HG03139 (cell line): ENCODE results near the gene PNKD.
A peak's percentile ranks its signal among the peaks of the same experiment; 100 is the strongest.
"Not testable (repeated sequence)": the region's sequence is repeated elsewhere in the genome, so short reads cannot be mapped to it uniquely, and the experiment has no call there.

Experiments used
- ATAC-seq: cut with Tn5 transposase; IDR thresholded peaks from one replicate; pipeline ENCODE4 v1.9.1; 2021; ENCODE audit not compliant: unreplicated experiment

PNKD gene

DNA sequence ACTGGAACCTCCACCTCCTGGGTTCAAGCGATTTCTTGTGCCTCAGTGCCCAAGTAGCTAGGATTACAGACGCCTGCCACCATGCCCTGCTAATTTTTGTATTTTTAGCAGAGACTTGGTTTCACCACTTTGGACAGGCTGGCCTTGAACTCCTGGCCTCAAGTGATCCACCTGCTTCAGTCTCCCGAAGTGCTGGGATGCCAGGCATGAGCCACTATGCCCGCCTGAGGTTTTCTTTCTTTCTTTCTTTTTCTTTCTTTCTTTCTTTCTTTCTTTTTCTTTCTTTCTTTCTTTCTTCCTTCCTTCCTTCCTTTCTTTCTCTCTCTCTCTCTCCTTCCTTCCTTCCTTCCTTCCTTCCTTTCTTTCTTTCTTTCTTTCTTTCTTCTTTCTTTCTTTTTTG is 44.4 kb downstream of the PNKD start:
- ATAC-seq = not testable (repeated sequence)

- no peak for ATAC-seq
Measured at GRCh38 chr2:218315397-218315796, 45.1 kb downstream of the PNKD start.

DNA sequence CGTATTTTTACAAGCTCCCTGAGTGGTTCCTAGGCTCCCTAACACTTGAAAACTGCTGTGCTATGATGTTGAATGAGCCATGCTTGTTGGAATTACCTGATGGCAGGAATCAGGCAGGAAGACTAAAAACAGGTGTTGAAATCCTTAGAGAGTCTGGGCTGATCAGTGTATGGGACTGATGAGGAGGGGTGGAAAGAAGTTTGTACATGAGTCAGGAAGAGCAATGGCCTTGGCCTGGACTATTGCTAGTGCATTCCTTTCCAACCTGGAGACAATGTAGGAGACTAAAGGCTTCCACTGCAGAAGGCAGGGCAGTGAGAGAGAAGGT is 46.9 kb downstream of the PNKD start:
- no peak for ATAC-seq

- ATAC-seq = no peak
Measured at GRCh38 chr2:218317835-218318234, 47.5 kb downstream of the PNKD start.

DNA sequence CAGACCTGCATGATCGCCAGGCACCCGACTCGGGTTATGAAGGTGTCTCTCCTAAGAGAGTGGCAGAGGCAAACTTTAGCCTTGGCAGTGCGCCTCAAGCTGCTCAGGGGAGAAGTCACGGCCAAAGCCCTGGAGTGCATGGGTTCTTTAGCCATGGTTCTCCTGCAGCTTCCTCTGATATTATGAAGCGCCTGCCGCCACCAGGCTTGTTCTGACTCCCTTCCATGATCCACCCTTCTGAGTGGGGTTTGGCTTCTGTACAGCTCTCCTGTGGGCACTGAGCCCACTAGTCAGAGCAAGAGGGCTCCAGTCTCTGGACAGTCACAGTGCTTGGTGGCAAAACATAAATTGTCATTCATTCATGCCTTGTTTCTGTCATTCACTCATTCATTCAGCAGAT is 47.9 kb downstream of the PNKD start:
- ATAC-seq = no peak

DNA sequence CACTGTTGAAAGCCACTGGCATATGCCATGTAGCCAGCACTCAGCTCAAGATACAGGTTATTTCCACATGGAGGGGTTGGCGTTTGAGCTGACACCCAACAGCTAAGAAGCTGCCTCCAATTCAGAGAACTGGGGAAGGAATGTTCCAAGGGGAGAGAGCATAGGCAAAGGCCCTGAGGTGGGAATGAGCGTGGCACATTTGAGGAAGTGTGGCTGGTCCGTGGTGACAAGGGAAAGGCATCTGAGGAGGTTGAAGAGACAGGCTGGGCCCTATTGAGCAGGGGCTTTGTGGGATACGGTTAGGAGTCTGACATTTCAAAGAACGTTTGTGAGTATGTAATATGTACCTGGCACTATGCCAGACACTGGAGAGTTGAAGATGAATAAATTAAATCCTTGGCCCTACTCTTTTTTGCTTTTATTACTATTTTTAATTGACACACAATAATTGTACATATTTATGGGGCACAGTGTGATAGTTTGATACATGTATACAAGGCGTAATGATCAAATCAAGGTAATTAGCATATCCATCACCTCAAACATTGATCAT is 49.6 kb downstream of the PNKD start:
- ATAC-seq = no peak

GRCh38 chr2:218320704-218321336 is 50.5 kb downstream of the PNKD start:
- no peak for ATAC-seq

DNA sequence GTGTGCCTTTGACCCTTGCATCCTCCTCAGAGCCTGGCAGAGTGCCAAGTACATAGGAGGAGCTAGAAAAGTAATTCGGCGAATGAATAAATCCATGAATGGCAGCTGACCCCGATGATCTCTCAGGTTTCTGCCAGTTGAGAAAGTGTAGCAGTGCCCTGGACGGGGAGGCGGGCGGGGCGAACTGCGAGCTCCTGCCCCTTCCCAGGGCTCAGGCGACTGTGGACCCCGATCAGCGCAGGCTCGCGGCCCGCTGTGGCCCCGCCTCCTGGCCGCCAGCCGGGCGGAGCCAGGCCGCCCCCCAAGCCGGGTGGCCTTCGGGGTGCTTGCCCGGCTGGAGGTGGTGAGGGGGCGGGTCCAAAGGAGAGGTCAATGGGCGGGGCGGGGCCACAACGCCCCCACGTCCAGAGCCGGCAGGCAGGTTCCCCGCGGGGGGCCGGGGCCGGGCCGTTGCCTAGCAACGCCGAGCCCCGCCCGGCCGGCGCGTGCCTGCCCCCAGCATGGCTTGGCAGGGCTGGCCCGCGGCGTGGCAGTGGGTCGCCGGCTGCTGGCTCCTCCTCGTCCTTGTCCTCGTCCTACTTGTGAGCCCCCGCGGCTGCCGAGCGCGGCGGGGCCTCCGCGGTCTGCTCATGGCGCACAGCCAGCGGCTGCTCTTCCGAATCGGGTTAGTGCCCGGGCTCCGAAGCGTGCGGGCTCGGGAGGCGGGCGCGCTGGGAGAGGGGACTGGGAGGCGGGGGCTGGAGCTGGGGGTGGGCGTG is 52.6 kb downstream of the PNKD start:
- ATAC-seq = peak; percentile 49

DNA sequence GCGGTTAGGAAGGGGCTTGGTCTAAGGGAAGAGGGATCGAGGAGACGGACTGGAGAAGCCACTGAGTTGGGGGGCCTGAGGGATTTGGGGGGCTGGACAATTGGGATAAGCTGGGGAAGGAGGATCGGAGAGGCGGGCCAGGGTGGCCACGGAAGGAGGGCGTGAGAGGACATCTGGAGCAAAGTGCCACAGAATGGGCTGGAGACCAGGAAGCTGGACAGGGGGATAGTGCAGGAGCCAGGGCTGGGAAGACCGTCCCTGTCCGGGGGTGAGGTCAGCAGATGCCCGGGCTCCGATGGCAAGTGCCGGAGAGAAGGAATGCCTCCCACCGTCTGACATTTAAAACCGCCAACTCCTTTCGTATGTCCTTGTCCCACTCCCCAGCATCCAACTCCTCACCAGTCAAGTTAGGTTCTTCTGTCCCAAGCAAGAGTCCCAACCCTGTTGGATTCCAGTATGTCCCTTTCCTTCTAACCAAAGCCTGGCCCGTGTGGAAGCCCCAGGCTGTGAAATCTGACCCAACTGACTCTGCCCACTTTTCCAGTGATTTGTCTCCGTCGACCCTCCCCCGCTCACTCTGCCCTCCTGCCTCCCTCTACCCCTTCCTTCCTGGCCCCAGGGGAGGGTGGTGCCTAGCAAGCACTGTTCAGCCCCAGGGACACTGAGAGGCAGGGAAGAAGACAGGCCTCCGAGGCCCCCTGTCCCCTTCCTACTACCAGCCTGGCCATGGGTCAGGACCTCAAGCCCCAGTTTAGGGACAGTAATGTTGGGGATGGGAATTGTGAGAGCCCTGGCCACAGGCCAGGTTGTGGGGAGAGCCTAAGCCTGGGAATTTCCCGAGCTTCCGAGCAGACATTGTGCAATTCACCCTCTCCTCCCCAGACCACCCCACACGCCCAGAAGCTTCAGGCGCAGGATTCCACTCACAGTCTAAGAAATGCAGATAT is 53.5 kb downstream of the PNKD start:
- ATAC-seq = no peak

GRCh38 chr2:218325566-218326160 is 55.3 kb downstream of the PNKD start:
- ATAC-seq = no peak

GRCh38 chr2:218326315-218326714 is 56.0 kb downstream of the PNKD start:
- ATAC-seq = no peak

DNA sequence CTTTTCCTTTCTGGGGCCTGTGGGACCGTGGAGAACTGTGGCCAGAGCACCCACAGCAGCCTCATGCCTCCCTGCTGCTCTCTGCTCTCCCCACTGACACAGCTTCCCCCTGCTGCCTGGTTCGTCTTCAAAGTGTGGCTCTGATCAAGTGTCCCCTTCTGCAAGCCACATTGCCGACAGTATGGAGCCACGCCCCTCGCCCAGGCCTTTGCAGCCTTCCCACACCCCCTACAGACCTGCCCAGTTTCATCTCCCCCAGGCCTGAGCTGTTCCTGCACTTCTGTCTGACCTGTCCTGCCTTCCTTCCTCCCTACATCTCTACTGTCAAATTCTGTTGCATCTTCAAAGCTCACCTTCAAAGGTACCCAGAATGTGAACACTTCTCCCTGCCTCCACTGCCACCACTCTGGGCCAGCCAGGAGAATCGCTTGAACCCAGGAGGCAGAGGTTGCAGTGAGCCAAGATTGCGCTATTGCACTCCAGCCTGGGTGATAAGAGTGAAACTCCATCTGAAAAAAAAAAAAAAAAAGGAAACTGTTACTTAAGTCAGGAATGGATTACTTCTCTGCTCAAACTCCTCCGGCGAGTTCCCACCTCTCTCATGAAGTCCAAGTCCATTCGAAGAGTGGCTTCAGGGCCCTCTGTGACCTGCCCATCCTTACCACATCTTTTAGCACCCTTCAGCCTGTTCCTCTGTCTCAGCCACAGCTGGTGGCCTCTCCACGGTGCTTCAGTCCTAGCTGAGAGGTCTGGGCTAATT is 57.3 kb downstream of the PNKD start:
- no peak for ATAC-seq

DNA sequence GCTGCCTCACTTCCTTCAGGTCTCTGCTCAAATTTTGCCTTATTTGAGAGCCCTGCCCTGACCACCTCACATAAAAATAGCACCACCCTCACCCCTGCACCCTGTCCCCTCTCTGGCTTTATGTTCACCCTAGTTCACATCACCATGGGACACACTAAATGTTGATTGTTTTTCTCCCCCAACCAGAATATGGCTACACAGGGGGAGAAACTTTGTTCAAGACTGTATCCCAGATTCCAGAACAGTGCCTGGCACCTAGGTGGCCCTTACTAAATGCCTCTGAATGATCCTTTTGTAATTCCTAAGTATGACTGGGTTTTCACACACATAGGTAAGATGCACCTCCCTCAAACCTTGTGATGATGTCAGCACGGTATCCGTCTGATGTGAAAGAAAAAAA is 58.0 kb downstream of the PNKD start:
- no peak for ATAC-seq

DNA sequence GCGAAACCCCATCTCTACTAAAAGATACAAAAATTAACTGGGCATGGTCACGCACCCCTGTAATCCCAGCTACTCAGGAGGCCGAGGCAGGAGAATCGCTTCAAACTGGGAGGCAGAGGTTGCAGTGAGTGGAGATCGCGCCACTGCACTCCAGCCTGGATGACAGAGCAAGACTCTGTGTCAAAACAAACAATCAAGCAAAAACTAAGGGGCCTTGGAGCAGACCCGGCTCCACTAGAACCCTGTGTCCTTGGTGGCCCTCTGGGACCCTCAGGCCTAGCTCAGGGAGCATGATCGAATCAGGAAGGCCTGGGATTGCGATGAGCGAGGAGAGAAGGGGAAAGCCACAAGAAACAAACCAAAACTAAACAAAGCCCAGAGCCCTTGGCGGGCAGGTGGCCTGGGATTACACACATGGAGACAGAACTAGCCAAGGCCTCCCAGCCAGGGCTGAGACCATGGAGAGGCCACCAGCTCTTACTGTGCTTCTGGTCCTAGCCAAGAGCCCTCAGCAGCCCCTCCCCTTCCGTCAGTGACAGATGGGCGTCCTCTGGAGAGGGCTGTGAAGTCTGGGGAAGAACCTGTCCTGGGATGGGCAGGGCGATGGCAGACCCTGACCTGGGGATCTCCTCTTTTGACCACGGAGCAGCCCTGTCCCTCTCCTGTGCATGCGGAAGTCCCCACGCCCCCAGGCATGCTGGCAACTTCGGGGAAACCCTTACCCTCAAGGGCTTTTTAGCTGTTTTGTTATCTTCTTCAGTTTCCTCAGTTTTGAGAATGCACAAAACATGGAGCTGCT is 58.9 kb downstream of the PNKD start:
- ATAC-seq = peak; percentile 26

DNA sequence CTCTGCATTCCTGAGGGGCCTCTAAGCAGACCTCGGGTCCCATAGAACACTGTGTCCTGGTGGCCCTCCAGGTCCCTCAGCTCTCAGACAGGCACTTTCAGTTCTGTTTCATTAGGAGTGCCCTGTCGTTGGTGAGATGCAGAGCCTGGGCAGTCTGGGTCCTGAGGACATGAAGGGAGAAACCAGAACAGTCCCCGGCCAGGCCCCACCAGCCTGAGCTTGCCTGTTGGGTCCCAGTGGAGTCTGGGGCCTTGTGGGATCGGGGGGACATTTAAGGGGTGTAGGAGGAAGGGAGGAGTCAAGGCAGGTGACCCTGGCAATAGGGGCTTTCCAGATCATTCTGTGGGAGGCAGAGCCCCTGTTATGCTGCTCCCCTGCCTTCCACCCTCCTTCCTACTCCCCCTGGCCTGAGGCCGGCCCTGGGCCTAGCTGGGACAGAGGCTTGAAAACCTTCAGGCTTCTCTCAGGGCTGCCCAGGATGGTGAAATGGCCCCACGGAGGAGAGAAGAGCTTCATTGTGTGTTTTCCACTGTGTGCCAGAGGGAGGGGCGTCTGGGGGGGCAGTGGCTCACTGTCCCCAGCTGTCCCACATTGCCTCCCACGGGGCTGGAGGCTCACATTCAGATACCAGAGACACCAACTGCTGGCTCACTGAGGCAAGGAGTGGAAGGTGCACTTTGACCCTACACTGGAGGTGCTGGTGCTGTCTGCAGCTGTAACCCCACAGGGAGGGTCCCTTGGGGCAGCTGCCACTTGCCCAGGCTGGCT is 59.7 kb downstream of the PNKD start:
- peak; percentile 37 for ATAC-seq

GRCh38 chr2:218331745-218332144 is 61.4 kb downstream of the PNKD start:
- ATAC-seq = no peak

GRCh38 chr2:218332288-218332687 is 62.0 kb downstream of the PNKD start:
- ATAC-seq = no peak

DNA sequence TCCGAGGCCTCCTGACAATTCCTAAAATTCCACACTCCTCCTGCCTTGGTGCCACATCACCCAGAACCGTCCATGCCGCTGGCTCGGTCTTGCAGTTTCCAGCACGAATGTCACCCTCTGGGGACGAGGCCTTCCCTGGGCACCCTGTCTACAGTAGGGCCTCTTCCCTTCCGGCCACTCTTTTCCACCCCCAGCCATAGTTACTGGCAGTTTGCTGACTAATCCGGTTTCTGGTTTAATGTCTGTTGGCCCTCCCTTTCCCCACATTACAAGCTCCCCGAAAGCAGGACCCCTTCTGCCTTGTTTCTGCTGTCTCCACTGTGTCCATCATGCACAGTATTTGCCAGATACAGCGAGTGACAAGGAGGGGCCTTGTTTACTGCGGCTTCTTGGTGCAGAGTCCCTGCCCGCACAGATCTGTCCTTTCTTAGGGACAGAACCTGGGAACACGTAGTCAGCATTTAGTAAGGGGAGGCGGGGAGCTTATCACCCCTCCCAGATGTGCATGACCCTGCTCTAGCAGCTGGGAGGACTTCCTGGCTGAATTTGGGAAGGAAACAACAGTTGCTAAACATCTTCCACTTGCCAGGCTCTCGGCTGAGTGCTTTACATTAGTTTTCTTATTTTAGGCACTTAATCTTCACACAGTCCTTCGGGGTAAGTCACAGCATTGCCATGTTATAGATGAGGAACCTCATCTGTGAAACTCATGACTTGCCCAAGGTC is 62.8 kb downstream of the PNKD start:
- ATAC-seq = no peak
